OCI-LY3 (cell line): Measurements from ENCODE around the gene NIPBL.

Source experiments
- EZH2phosphoT487 ChIP-seq: fragments of 200-600 bp; shearing (Covaris generic); IDR thresholded peaks from 2 replicates; pipeline ENCODE4 v1.6.1; 2018; ENCODE audit warnings: antibody characterized with exemption, mixed run types, low read depth
- TF ChIP-seq, protein P1 (sequence below): fragments of 200-600, 300-600 bp; sonication (generic); IDR thresholded peaks from 2 replicates; pipeline ENCODE4 v1.5.1; 2014; ENCODE audit warnings: antibody characterized with exemption, low read length, low read depth

GRCh38 chr5:36904677-36905076, 28.1 kb downstream of the NIPBL start:
- TF ChIP-seq, protein P1, sequence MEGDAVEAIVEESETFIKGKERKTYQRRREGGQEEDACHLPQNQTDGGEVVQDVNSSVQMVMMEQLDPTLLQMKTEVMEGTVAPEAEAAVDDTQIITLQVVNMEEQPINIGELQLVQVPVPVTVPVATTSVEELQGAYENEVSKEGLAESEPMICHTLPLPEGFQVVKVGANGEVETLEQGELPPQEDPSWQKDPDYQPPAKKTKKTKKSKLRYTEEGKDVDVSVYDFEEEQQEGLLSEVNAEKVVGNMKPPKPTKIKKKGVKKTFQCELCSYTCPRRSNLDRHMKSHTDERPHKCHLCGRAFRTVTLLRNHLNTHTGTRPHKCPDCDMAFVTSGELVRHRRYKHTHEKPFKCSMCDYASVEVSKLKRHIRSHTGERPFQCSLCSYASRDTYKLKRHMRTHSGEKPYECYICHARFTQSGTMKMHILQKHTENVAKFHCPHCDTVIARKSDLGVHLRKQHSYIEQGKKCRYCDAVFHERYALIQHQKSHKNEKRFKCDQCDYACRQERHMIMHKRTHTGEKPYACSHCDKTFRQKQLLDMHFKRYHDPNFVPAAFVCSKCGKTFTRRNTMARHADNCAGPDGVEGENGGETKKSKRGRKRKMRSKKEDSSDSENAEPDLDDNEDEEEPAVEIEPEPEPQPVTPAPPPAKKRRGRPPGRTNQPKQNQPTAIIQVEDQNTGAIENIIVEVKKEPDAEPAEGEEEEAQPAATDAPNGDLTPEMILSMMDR, result no peak
- no peak for TF ChIP-seq EZH2phosphoT487
